ENCODE results near the gene CYFIP2.

The CYFIP2 gene

GRCh38 chr5:157371655-157372471 is 105.9 kb downstream of the CYFIP2 start:
- Histone ChIP-seq H3K9me3 (ENCODE audit: control insufficient read depth, insufficient read depth, low read length) (no peaks in the 10 kb centered on the region), H3K4me1 (ENCODE audit: control insufficient read depth, insufficient read depth, low read length) (0 out of 2 replicates have a peak, but pooled peaks cover 2% of the 10 kb centered on the region), H3K36me3 (ENCODE audit: control insufficient read depth, insufficient read depth, low read length) (no peaks in the 10 kb centered on the region; the same call in 1 of the 2 replicates), H3K4me3 (ENCODE audit: low read length) (no peak overlapping the region), H3K27me3 (ENCODE audit: control insufficient read depth, insufficient read depth, low read length) (no peaks in the 10 kb centered on the region), H3K27ac (ENCODE audit: low read length) (no peak overlapping the region)
- DNase-seq (ENCODE audit: low read depth, low spot score), result no peak
- no CpG with 5 or more reads among the region's 5 CpGs for WGBS (ENCODE audit: insufficient coverage, insufficient read length)

GRCh38 chr5:157372472-157372822 is 106.5 kb downstream of the CYFIP2 start:
- Histone ChIP-seq H3K4me1 (ENCODE audit: control insufficient read depth, insufficient read depth, low read length) (0 out of 2 replicates have a peak, but pooled peaks cover 2% of the 10 kb centered on the region), H3K36me3 (ENCODE audit: control insufficient read depth, insufficient read depth, low read length) (no peaks in the 10 kb centered on the region; the same call in 1 of the 2 replicates), H3K9me3 (ENCODE audit: control insufficient read depth, insufficient read depth, low read length) (no peaks in the 10 kb centered on the region), H3K4me3 (ENCODE audit: low read length) (no peak overlapping the region), H3K27me3 (ENCODE audit: control insufficient read depth, insufficient read depth, low read length) (no peaks in the 10 kb centered on the region), H3K27ac (ENCODE audit: low read length) (no peak overlapping the region)
- DNase-seq (ENCODE audit: low read depth, low spot score), result no peak
- no CpG with 5 or more reads among the region's 4 CpGs for WGBS (ENCODE audit: insufficient coverage, insufficient read length)

DNA sequence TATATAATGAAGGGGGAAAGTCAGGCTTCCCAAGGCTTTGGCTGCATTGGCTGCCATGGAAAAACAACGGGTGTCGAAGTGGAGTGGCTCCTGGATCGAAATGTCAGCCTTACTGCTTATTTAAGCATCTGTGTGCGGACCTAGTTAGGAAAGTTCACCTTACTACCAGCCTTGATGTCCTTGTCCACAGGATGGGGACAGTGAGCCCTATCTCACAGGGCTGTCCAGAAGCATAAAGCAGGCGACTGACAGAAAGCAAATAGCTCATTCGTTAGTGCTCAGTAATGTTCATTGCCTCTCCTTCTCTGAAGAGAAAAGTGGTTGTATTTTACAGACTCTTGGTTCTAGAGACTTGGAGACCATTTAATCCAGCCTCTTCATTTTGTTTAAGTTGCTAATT is 112.6 kb downstream of the CYFIP2 start:
- H3K27me3 ChIP-seq (ENCODE audit: control insufficient read depth, insufficient read depth, low read length), result no peaks in the 10 kb centered on the region
- no peaks in the 10 kb centered on the region for H3K9me3 ChIP-seq (ENCODE audit: control insufficient read depth, insufficient read depth, low read length)
- no peak for DNase-seq (ENCODE audit: low read depth, low spot score)
- no CpG with 5 or more reads among the region's 6 CpGs for WGBS (ENCODE audit: insufficient coverage, insufficient read length)
- no peak overlapping the region for H3K4me3 ChIP-seq (ENCODE audit: low read length)
- H3K27ac ChIP-seq (ENCODE audit: low read length), result no peak overlapping the region
- no peaks in the 10 kb centered on the region for H3K36me3 ChIP-seq (ENCODE audit: control insufficient read depth, insufficient read depth, low read length)
- H3K4me1 ChIP-seq (ENCODE audit: control insufficient read depth, insufficient read depth, low read length), result no peaks in the 10 kb centered on the region

GRCh38 chr5:157379983-157380382 is 114.1 kb downstream of the CYFIP2 start:
- Histone ChIP-seq H3K4me1 (ENCODE audit: control insufficient read depth, insufficient read depth, low read length) (no peaks in the 10 kb centered on the region), H3K9me3 (ENCODE audit: control insufficient read depth, insufficient read depth, low read length) (no peaks in the 10 kb centered on the region), H3K27ac (ENCODE audit: low read length) (no peak overlapping the region), H3K36me3 (ENCODE audit: control insufficient read depth, insufficient read depth, low read length) (no peaks in the 10 kb centered on the region), H3K27me3 (ENCODE audit: control insufficient read depth, insufficient read depth, low read length) (no peaks in the 10 kb centered on the region), H3K4me3 (ENCODE audit: low read length) (no peak overlapping the region)
- no peak for DNase-seq (ENCODE audit: low read depth, low spot score)
- 100% methylated on average over 1 of the region's 3 CpGs for WGBS (ENCODE audit: insufficient coverage, insufficient read length)

GRCh38 chr5:157381746-157382145 is 115.8 kb downstream of the CYFIP2 start:
- WGBS (ENCODE audit: insufficient coverage, insufficient read length), result no CpG with 5 or more reads among the region's 4 CpGs
- no peaks in the 10 kb centered on the region for H3K4me1 ChIP-seq (ENCODE audit: control insufficient read depth, insufficient read depth, low read length)
- H3K4me3 ChIP-seq (ENCODE audit: low read length), result no peak overlapping the region
- no peak overlapping the region for H3K27ac ChIP-seq (ENCODE audit: low read length)
- no peaks in the 10 kb centered on the region for H3K27me3 ChIP-seq (ENCODE audit: control insufficient read depth, insufficient read depth, low read length)
- H3K36me3 ChIP-seq (ENCODE audit: control insufficient read depth, insufficient read depth, low read length), result no peaks in the 10 kb centered on the region
- DNase-seq (ENCODE audit: low read depth, low spot score), result no peak
- no peaks in the 10 kb centered on the region for H3K9me3 ChIP-seq (ENCODE audit: control insufficient read depth, insufficient read depth, low read length)

GRCh38 chr5:157382996-157383800 is 117.3 kb downstream of the CYFIP2 start:
- no peak for DNase-seq (ENCODE audit: low read depth, low spot score)
- H3K4me1 ChIP-seq (ENCODE audit: control insufficient read depth, insufficient read depth, low read length), result no peaks in the 10 kb centered on the region
- no peak overlapping the region for H3K4me3 ChIP-seq (ENCODE audit: low read length)
- H3K27ac ChIP-seq (ENCODE audit: low read length), result no peak overlapping the region
- no peaks in the 10 kb centered on the region for H3K9me3 ChIP-seq (ENCODE audit: control insufficient read depth, insufficient read depth, low read length)
- H3K27me3 ChIP-seq (ENCODE audit: control insufficient read depth, insufficient read depth, low read length), result no peaks in the 10 kb centered on the region
- WGBS (ENCODE audit: insufficient coverage, insufficient read length), result no CpG with 5 or more reads among the region's 11 CpGs
- no peaks in the 10 kb centered on the region for H3K36me3 ChIP-seq (ENCODE audit: control insufficient read depth, insufficient read depth, low read length)

DNA sequence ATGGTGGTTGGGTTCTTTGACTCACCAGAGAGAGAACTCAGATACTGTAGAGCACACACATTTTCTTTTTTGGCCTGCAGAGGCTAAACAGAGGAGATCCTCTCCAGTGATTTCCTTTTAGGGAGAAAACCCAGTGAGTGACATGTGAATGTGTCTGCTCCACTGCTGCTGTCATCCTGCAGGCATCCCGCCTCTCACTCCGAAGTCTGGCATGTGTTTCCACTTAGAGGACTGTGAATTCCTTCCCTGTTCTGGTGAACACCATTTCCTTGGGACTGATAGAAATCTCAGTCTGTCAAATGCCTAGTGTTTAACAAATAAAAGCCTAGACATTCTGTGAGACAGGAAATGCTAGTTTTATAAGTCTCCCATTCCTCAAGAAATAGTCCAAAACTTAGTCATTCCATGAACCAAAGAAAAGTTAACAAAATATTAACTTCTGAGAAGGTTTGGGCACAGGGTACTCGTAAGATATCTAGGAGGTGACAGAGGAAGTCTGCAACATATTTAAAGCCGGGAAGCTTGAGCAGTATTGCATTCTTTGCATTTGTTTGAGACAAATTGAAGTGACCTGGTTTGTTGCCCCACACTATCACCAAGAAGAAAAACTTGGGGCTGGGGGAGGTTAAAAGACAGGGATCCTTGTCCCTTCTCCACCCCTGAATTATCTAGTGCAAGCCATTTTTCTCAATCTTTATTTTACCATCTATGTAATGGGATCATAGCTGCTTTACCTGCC is 119.2 kb downstream of the CYFIP2 start:
- Histone ChIP-seq H3K27ac (ENCODE audit: low read length) (no peak overlapping the region), H3K36me3 (ENCODE audit: control insufficient read depth, insufficient read depth, low read length) (peaks cover 5% of the 10 kb centered on the region; the same call in 1 of the 2 replicates), H3K4me3 (ENCODE audit: low read length) (no peak overlapping the region), H3K9me3 (ENCODE audit: control insufficient read depth, insufficient read depth, low read length) (no peaks in the 10 kb centered on the region), H3K4me1 (ENCODE audit: control insufficient read depth, insufficient read depth, low read length) (no peaks in the 10 kb centered on the region), H3K27me3 (ENCODE audit: control insufficient read depth, insufficient read depth, low read length) (no peaks in the 10 kb centered on the region)
- WGBS (ENCODE audit: insufficient coverage, insufficient read length), result no CpG with 5 or more reads among the region's 4 CpGs
- DNase-seq (ENCODE audit: low read depth, low spot score), result no peak

DNA sequence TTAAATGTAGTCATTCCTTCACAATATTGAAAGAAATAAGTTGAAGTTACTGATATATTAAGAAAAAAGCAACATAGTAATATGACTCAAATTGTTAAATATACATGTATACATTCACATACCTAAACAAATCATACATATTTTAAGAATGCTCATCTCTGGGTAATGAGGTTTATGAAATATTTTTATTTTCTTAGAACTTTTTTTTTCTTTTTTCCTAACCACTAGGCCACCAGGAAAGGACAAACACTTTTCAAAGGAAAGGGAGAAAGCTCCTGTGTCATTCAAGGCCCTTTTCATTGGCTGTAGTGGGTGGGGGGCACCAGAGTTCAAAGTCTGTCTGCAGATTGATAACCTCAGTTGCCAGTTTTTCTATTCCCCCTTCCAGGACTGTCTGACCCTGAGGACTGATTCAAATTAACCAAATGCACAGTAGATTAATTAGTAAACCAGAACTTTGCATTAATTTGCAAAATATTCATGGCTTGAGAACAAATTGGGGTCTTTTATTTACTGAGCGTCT is 121.2 kb downstream of the CYFIP2 start:
- no peak overlapping the region for H3K4me3 ChIP-seq (ENCODE audit: low read length)
- peaks cover 5% of the 10 kb centered on the region; the same call in 1 of the 2 replicates for H3K36me3 ChIP-seq (ENCODE audit: control insufficient read depth, insufficient read depth, low read length)
- no peak for DNase-seq (ENCODE audit: low read depth, low spot score)
- no peaks in the 10 kb centered on the region for H3K4me1 ChIP-seq (ENCODE audit: control insufficient read depth, insufficient read depth, low read length)
- no CpG with 5 or more reads among the region's 1 CpG for WGBS (ENCODE audit: insufficient coverage, insufficient read length)
- H3K27me3 ChIP-seq (ENCODE audit: control insufficient read depth, insufficient read depth, low read length), result no peaks in the 10 kb centered on the region
- H3K9me3 ChIP-seq (ENCODE audit: control insufficient read depth, insufficient read depth, low read length), result no peaks in the 10 kb centered on the region
- H3K27ac ChIP-seq (ENCODE audit: low read length), result no peak overlapping the region

- Histone ChIP-seq H3K9me3 (ENCODE audit: control insufficient read depth, insufficient read depth, low read length) (no peaks in the 10 kb centered on the region), H3K4me1 (ENCODE audit: control insufficient read depth, insufficient read depth, low read length) (no peaks in the 10 kb centered on the region), H3K4me3 (ENCODE audit: low read length) (no peak overlapping the region), H3K27me3 (ENCODE audit: control insufficient read depth, insufficient read depth, low read length) (no peaks in the 10 kb centered on the region), H3K27ac (ENCODE audit: low read length) (no peak overlapping the region), H3K36me3 (ENCODE audit: control insufficient read depth, insufficient read depth, low read length) (peaks cover 5% of the 10 kb centered on the region; the same call in 1 of the 2 replicates)
- DNase-seq (ENCODE audit: low read depth, low spot score), result no peak
- no CpG with 5 or more reads among the region's 3 CpGs for WGBS (ENCODE audit: insufficient coverage, insufficient read length)
Measured at GRCh38 chr5:157387683-157388093, 121.8 kb downstream of the CYFIP2 start.

- Histone ChIP-seq H3K27me3 (ENCODE audit: control insufficient read depth, insufficient read depth, low read length) (no peaks in the 10 kb centered on the region), H3K36me3 (ENCODE audit: control insufficient read depth, insufficient read depth, low read length) (peaks cover 5% of the 10 kb centered on the region; the same call in 1 of the 2 replicates), H3K4me3 (ENCODE audit: low read length) (no peak overlapping the region), H3K27ac (ENCODE audit: low read length) (no peak overlapping the region), H3K4me1 (ENCODE audit: control insufficient read depth, insufficient read depth, low read length) (no peaks in the 10 kb centered on the region), H3K9me3 (ENCODE audit: control insufficient read depth, insufficient read depth, low read length) (no peaks in the 10 kb centered on the region)
- DNase-seq (ENCODE audit: low read depth, low spot score), result no peak
Measured at GRCh38 chr5:157388111-157388710, 122.3 kb downstream of the CYFIP2 start.

Data from iPS DF 6.9 (cell line).